ENCODE data around the gene NPTN.

- TF ChIP-seq CTCF (IDR thresholded peaks at IDR 0.05) (no peak), POLR2AphosphoS5 (IDR thresholded peaks at IDR 0.05) (no peak), POLR2A (IDR thresholded peaks at IDR 0.05) (no peak), EP300 (IDR thresholded peaks at IDR 0.05) (no peak)
Measured at GRCh38 chr15:73678498-73678897, 45.3 kb upstream of the NPTN start.
